ENCODE results near the gene LSM2.

Gene LSM2

GRCh38 chr6:31749301-31750036 is 57.3 kb downstream of the LSM2 start:
- no peak overlapping the region for H3K27ac ChIP-seq
- no peak overlapping the region for H3K9ac ChIP-seq
- no peaks in the 10 kb centered on the region for H3K36me3 ChIP-seq (ENCODE audit: insufficient read depth)
- H4K20me1 ChIP-seq (ENCODE audit: insufficient read depth), result no peaks in the 10 kb centered on the region
- H3K4me1 ChIP-seq (ENCODE audit: low read depth, poor library complexity, severe bottlenecking), result no peaks in the 10 kb centered on the region
- no peaks in the 10 kb centered on the region for H3K79me2 ChIP-seq (ENCODE audit: insufficient read depth, low read depth)
- no peak for TF ChIP-seq CTCF (conservative IDR thresholded peaks at IDR 0.05; ENCODE audit: low read depth, low read length)
- H2AFZ ChIP-seq (ENCODE audit: low read depth), result no peak overlapping the region
- H3K27me3 ChIP-seq (ENCODE audit: insufficient read depth, low read depth), result no peaks in the 10 kb centered on the region
- no peak overlapping the region for H3K4me2 ChIP-seq
- H3K4me3 ChIP-seq (IDR thresholded peaks at IDR 0.05; ENCODE audit: insufficient read depth, low read depth, low read length), result no peak overlapping the region
